GM18858 (cell line): ENCODE data around the gene ITPRID2.
A peak's percentile ranks its signal among the peaks of the same experiment; 100 is the strongest.
"Not testable (repeated sequence)": the region's sequence is repeated elsewhere in the genome, so short reads cannot be mapped to it uniquely, and the experiment has no call there.

Experiments
- ATAC-seq: cut with Tn5 transposase; IDR thresholded peaks from one replicate; pipeline ENCODE4 v1.9.1; 2021; ENCODE audit not compliant: unreplicated experiment

Gene ITPRID2

GRCh38 chr2:181958726-181959125 lies 67.2 kb downstream of the ITPRID2 start:
- no peak for ATAC-seq

- ATAC-seq: no peak
Measured at GRCh38 chr2:181959508-181959907, 68.0 kb downstream of the ITPRID2 start.

GRCh38 chr2:181961167-181961566 lies 69.6 kb downstream of the ITPRID2 start:
- not testable (repeated sequence) for ATAC-seq

GRCh38 chr2:181962142-181962541 lies 70.6 kb downstream of the ITPRID2 start:
- no peak for ATAC-seq

DNA sequence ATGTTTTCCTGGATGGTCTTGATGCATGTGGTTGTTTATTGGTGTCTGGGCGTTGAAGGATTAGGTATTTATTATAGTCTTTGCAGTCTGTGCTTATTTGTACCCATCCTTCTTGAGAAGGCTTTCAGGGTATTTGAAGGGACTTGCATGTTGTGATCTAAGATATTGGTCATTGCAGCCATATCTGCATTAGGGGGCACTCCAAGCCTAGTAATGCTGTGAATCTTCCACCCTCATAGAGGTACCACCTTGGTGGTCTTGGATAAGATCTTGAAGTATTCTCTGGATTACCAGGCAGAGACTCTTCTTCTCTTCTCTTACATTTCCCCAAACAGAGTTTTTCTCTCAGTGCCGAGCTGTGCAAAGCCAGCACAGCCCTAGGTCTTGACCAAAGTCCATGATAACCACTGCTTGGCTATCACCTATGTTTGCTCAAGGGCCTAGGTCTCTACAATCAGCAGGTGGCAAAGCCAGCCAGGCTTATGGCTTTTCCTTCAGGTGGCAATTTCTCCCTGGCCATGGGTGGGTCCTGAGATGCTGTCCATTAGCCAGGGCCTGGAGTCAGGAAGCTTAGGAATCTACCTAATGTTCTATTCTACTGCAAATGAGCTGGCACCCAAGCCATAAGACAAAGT lies 78.7 kb downstream of the ITPRID2 start:
- ATAC-seq: no peak

DNA sequence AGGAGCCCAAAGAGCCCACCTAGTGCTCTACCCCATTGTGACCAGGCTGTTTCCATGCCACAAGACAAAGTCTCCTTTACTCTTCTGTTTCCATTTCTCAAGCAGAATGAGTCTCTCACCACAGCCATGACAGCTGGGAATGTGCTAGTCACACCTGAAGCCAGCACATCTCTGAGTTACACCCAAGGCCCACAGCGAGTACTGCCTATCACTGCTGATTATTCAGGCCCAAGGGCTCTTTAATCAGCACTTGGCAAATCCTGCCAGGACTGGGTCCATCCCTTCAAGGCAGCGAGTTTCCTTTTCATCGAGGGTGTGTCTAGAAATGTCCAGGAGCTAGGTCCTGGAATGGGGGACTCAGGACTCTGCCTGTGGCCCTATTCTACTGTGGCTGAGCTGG lies 79.5 kb downstream of the ITPRID2 start:
- no peak for ATAC-seq

DNA sequence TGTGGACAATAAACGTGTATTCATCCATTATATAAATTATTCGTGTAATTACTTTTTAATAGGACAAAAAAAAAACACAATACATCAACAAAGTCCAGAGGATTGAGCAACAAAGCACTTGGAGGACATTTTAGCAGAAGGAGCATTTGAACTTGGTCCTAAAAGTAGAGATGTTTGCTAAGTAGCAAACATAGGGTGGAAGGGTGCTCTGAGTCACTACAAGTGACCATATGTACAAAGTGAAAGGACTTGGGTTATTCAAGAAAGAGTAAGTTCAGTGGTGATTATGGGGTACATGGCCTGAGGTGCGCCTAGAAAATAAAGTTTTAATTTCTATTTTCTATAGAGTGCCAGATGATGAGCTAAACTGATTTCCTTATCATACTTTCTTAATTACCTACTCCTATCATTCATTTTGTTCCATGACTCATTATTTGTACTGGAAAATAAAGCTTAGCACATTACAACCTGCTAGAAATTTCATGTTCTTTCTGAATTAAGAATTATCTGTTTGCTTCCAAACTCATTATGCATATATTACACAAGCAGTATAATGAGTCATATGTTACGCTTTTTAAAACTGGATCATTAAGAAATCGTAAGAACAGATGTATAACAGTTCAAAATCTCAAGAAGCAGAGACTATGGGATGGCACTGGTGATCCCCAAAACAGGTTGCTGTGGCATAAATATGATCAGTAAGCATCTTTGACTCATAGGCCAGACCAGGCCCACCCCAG lies 81.1 kb downstream of the ITPRID2 start:
- ATAC-seq: no peak

GRCh38 chr2:181973171-181973783 lies 81.7 kb downstream of the ITPRID2 start:
- no peak for ATAC-seq

GRCh38 chr2:181977661-181978350 lies 86.3 kb downstream of the ITPRID2 start:
- peak; percentile 61 for ATAC-seq

DNA sequence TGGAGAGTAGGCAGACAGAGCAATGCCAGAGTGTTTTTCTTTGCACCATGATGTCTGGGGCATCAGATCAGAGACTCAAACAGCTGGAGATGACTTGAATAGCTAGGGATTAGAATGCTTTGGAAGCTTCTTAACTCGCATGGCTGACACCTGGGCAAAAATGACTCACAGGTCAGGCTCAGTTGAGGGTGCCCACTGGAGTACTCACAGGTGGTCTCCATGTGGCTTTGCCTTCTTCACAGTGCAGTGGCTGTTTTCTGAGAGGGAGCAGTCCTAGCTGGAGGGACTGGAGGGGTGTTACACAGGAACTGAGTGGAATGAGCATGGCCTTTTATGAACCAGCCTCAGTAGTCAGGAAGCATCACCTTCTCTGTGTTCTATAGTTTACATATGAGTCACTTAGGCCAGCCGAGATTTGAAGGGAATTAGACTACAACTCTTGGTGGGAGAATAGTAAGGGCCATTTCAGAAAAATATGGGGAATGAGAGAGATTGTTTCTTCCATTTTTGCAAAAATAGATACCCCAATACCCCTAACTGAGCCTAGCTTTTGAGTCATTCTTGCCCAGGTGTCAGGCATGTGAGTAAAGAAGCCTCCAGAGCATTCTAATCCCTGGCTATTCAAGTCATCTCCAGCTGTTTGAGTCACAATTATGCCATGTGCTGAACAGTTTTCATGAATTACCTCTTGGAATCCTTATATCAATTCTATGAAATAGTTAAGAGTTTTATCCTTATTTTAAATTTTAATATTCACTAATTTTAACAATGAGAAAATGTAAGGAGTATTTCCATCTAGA lies 87.0 kb downstream of the ITPRID2 start:
- no peak for ATAC-seq
